Measurements from ENCODE around the gene ARHGAP15. TPM values are rescaled to one million over a fixed set of nuclear protein-coding genes. Genes with fewer than 3 reads are reported as not detected.

The ARHGAP15 gene
- polyA plus RNA-seq, 1 experiment: not detected

DNA sequence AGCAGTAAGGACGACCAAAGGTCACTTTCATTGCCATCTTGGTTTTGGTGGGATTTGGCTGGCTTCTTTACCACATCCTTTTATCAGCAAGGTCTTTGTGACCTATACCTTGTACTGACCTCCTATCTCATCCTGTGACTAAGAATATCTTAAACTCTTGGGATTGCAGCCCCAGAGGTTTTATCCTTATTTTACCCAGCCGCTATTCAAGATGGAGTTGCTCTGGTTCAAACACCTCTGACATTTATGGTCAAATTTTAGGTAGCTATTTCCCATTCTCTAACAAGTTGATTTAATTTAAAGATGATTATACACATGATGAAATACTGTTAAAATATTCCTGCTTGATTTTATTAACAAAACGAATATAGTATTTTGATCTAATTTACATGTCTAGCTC is 326.1 kb downstream of the ARHGAP15 start:
- Histone ChIP-seq H3K27me3 (ENCODE audit: control insufficient read depth, insufficient read depth, low read length) (no peaks in the 10 kb centered on the region), H3K36me3 (ENCODE audit: control insufficient read depth, insufficient read depth, low read length) (no peaks in the 10 kb centered on the region), H3K4me3 (ENCODE audit: low read depth, low read length) (no peak overlapping the region)
- ChIA-PET POLR2A (no interaction called here), CTCF (no interaction called here)
- TF ChIP-seq, protein P1, sequence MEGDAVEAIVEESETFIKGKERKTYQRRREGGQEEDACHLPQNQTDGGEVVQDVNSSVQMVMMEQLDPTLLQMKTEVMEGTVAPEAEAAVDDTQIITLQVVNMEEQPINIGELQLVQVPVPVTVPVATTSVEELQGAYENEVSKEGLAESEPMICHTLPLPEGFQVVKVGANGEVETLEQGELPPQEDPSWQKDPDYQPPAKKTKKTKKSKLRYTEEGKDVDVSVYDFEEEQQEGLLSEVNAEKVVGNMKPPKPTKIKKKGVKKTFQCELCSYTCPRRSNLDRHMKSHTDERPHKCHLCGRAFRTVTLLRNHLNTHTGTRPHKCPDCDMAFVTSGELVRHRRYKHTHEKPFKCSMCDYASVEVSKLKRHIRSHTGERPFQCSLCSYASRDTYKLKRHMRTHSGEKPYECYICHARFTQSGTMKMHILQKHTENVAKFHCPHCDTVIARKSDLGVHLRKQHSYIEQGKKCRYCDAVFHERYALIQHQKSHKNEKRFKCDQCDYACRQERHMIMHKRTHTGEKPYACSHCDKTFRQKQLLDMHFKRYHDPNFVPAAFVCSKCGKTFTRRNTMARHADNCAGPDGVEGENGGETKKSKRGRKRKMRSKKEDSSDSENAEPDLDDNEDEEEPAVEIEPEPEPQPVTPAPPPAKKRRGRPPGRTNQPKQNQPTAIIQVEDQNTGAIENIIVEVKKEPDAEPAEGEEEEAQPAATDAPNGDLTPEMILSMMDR (IDR thresholded peaks at IDR 0.05; ENCODE audit: insufficient read depth, low read depth, low read length): no peak
- no peak for DNase-seq (ENCODE audit: low read depth)

DNA sequence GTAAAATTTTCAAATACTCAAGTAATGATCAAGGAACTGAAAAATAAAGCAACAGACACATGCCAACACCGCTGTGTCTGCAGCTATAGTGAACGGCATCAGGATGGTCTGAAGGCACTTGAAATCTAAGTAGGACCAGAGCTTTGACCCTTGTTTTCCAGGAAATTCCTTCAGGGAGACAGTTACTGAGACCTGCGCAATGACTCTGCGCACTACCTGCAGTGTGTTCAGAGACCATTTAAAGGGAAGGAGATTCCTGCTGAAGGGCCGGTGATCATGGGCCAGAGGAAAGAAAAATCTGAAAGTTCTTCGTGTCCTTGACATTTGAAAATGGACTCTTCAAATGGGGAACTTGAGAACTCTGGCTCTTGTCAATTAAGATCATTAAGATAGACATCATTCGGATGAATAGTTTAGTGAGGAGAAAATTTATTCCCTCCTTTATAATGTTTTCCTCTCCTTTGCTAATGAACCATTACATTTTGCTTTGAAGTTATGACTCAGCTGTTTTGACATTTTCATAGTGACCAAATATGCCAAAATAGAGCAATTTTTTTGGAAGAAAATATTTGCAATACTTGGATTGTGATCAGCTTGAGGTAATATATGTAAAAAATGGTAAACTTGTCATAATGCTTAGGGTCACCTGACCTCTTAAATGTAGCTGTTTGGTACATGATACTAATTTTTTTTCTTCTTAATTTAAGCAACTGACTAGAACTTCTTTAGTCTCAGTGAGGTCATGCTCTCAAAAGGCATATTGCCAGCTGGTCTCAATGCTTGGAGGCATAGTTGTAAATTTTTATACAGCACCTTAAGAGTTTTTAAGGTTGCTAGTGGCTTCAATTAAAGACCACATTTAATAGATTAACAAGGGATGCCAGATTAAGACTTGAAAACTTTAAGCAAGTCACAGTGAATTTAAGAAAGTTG is 329.3 kb downstream of the ARHGAP15 start:
- POLR2A ChIA-PET: no interaction called here
- H3K4me3 ChIP-seq (ENCODE audit: low read depth, low read length): no peak overlapping the region
- CTCF ChIA-PET: interaction anchor here (1.1 kb wide), 1 partner anchor 10 kb away, joined by 3 read pairs; no protein-coding TSS in a partner anchor
- H3K27me3 ChIP-seq (ENCODE audit: control insufficient read depth, insufficient read depth, low read length): no peaks in the 10 kb centered on the region
- H3K36me3 ChIP-seq (ENCODE audit: control insufficient read depth, insufficient read depth, low read length): no peaks in the 10 kb centered on the region
- DNase-seq (ENCODE audit: low read depth): no peak
- TF ChIP-seq, protein P1 (IDR thresholded peaks at IDR 0.05; ENCODE audit: insufficient read depth, low read depth, low read length): no peak

DNA sequence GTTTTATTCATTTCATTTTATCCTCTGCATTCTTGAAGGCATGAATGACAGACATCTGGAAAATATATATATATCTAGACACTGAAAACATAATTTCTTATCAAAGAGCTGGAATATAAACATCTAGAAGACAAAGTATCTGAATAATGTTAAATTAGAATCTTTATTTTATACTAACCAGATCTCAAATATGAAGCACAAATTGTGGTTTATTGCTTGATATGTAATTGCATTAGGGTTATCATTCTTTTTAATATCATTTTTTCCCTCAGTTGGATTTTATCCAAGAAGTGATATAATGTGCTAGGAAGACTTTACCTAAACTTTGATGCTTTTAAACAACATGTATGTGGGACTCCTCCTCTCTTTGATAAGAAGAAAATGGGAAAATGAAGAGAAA is 331.2 kb downstream of the ARHGAP15 start:
- Histone ChIP-seq H3K36me3 (ENCODE audit: control insufficient read depth, insufficient read depth, low read length) (no peaks in the 10 kb centered on the region), H3K27me3 (ENCODE audit: control insufficient read depth, insufficient read depth, low read length) (no peaks in the 10 kb centered on the region), H3K4me3 (ENCODE audit: low read depth, low read length) (no peak overlapping the region)
- ChIA-PET CTCF (no interaction called here), POLR2A (no interaction called here)
- DNase-seq (ENCODE audit: low read depth): no peak
- TF ChIP-seq, protein P1 (IDR thresholded peaks at IDR 0.05; ENCODE audit: insufficient read depth, low read depth, low read length): no peak

DNA sequence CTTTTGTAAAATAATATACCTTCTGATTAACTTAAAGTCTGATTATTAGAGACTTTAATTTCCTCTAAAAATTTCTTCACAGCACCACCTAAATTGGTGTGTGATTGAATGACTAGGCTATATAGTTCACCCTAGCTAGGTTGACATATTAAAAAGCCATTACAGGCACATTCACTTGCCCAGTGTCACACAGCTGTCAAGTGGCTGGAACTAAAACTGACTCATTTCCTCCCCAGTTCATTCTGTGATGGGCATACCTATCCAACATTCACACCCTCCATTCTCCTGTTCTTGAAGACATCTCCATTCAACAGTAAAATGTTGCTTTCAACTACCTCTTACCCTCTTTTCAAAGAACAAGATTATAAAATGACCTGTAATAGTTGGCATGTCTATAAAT is 334.5 kb downstream of the ARHGAP15 start:
- no peaks in the 10 kb centered on the region for H3K27me3 ChIP-seq (ENCODE audit: control insufficient read depth, insufficient read depth, low read length)
- CTCF ChIA-PET: interaction anchor here (1.0 kb wide), 1 partner anchor 13 kb away, joined by 3 read pairs; no protein-coding TSS in a partner anchor
- no peaks in the 10 kb centered on the region for H3K36me3 ChIP-seq (ENCODE audit: control insufficient read depth, insufficient read depth, low read length)
- POLR2A ChIA-PET: no interaction called here
- no peak for DNase-seq (ENCODE audit: low read depth)
- H3K4me3 ChIP-seq (ENCODE audit: low read depth, low read length): no peak overlapping the region
- TF ChIP-seq, protein P1 (IDR thresholded peaks at IDR 0.05; ENCODE audit: insufficient read depth, low read depth, low read length): no peak

DNA sequence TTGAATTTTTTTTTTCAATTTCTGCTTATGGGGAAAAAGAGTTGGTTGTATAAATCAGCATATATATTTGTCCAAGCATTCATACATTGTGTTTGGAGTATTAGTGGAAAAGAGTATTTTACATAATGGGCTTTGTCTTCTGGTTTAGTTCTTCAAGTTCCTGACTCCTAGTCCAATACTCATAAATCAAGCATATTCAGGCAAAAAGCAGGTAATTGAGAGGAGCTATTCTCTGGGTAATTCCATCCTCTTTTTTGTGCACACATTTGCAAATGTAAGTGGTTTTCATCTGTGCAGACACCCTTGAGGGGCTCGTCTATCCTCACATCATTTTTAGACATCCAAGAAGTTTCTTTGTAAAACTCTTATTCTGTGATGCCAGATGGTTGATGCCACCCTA is 337.2 kb downstream of the ARHGAP15 start:
- Histone ChIP-seq H3K36me3 (ENCODE audit: control insufficient read depth, insufficient read depth, low read length) (no peaks in the 10 kb centered on the region), H3K4me3 (ENCODE audit: low read depth, low read length) (no peak overlapping the region), H3K27me3 (ENCODE audit: control insufficient read depth, insufficient read depth, low read length) (no peaks in the 10 kb centered on the region)
- TF ChIP-seq, protein P1 (IDR thresholded peaks at IDR 0.05; ENCODE audit: insufficient read depth, low read depth, low read length): no peak
- POLR2A ChIA-PET: no interaction called here
- CTCF ChIA-PET: interaction anchor here (0.7 kb wide), 1 partner anchor 34 kb away, joined by 3 read pairs; no protein-coding TSS in a partner anchor
- no peak for DNase-seq (ENCODE audit: low read depth)
